Measurements from ENCODE around the gene C4BPB. TPM values are rescaled to one million over a fixed set of nuclear protein-coding genes. Genes with fewer than 3 reads are reported as not detected.

Gene C4BPB
- total RNA-seq, 2 experiments from 2014 or later = not detected

DNA sequence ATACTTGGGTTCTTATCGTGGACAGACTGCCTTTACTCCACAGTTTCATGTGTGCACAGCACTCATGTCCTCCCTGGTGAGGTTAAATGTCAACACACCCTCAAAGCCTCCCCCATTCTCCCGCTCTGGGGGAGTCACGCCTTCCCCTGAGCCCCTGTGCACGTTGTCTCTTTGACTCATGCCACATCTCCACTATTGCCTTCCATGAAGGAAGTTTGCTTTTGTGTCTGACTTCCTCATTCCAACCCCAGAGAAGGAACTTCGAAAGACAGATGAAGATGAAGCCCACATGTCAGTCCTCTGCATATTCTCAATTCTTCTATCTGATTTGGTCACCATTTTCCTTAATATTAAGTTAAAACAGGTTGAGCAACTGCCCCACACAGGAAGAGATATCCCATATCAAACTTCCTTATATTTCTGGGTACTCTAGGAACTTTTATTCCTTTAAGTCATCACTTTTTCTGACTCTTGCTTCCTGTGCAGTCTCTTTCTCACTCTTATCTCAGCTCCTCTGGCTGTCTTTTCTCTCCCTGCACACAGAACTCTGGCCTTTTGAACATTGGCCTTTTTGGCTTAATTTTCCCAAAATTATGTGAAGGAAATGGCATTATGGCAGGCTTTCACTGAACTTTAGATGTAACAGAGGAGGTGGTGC is 56.9 kb downstream of the C4BPB start:
- intact Hi-C loops (cut with micrococcal nuclease; ENCODE audit: unreplicated experiment) = no loop called here
- BruUV-seq (replicated peaks) = no TSS peak
- Histone ChIP-seq H3K9me3 (ENCODE audit: low read length) (no peaks in the 10 kb centered on the region), H3K4me3 (ENCODE audit: low read depth, low read length, poor library complexity, severe bottlenecking) (no peak overlapping the region), H3K4me2 (ENCODE audit: low read length) (no peak overlapping the region), H3K36me3 (ENCODE audit: insufficient read depth, low read length) (no peaks in the 10 kb centered on the region), H3K9me2 (ENCODE audit: insufficient read depth, low read length) (no peaks in the 10 kb centered on the region), H4K20me1 (ENCODE audit: insufficient read depth, low read length) (no peaks in the 10 kb centered on the region), H2AFZ (ENCODE audit: low read length) (no peak overlapping the region), H3K79me2 (ENCODE audit: insufficient read depth, low read depth, low read length) (no peaks in the 10 kb centered on the region), H3K4me1 (ENCODE audit: insufficient read depth, low read length, poor library complexity, severe bottlenecking) (no peaks in the 10 kb centered on the region), H3K27ac (ENCODE audit: low read depth, low read length, poor library complexity, severe bottlenecking) (no peak overlapping the region)
- POLR2A ChIA-PET = no interaction called here
- TF ChIP-seq, protein P1, sequence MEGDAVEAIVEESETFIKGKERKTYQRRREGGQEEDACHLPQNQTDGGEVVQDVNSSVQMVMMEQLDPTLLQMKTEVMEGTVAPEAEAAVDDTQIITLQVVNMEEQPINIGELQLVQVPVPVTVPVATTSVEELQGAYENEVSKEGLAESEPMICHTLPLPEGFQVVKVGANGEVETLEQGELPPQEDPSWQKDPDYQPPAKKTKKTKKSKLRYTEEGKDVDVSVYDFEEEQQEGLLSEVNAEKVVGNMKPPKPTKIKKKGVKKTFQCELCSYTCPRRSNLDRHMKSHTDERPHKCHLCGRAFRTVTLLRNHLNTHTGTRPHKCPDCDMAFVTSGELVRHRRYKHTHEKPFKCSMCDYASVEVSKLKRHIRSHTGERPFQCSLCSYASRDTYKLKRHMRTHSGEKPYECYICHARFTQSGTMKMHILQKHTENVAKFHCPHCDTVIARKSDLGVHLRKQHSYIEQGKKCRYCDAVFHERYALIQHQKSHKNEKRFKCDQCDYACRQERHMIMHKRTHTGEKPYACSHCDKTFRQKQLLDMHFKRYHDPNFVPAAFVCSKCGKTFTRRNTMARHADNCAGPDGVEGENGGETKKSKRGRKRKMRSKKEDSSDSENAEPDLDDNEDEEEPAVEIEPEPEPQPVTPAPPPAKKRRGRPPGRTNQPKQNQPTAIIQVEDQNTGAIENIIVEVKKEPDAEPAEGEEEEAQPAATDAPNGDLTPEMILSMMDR (conservative IDR thresholded peaks at IDR 0.05; ENCODE audit: low read length) = no peak
- no peak for TF ChIP-seq EZH2phosphoT487 (IDR thresholded peaks at IDR 0.05; ENCODE audit: borderline replicate concordance, low read depth, low read length)
- no peak for DNase-seq (ENCODE audit: low spot score)
- CTCF ChIA-PET (ENCODE audit: unreplicated experiment) = no interaction called here

Other genes starting within 250 kb of the C4BPB start
- not detected in 2 replicates for gene IL20, start 223.2 kb upstream of the C4BPB start, total RNA-seq (2014; rRNA removed; shearing (Covaris generic))
- not detected in 2 replicates for gene IL20, start 223.2 kb upstream of the C4BPB start, total RNA-seq (2022)
- not detected in 2 replicates for gene IL24, start 191.4 kb upstream of the C4BPB start, total RNA-seq (2014; rRNA removed; shearing (Covaris generic))
- not detected in 2 replicates for gene IL24, start 191.4 kb upstream of the C4BPB start, total RNA-seq (2022)
- gene FCMR, start 166.9 kb upstream of the C4BPB start, total RNA-seq (2014; rRNA removed; shearing (Covaris generic)) = 3.2 and 5.2 TPM in 2 replicates
- 9.2 and 10.6 TPM in 2 replicates for gene FCMR, start 166.9 kb upstream of the C4BPB start, total RNA-seq (2022)
- gene PIGR, start 142.4 kb upstream of the C4BPB start, total RNA-seq (2014; rRNA removed; shearing (Covaris generic)) = 0.03 TPM in 1 of 2 replicates, not detected in the other
- 0.17 TPM in 1 of 2 replicates, not detected in the other for gene PIGR, start 142.4 kb upstream of the C4BPB start, total RNA-seq (2022)
- not detected in 2 replicates for gene FCAMR, start 118.4 kb upstream of the C4BPB start, total RNA-seq (2014; rRNA removed; shearing (Covaris generic))
- not detected in 2 replicates for gene FCAMR, start 118.4 kb upstream of the C4BPB start, total RNA-seq (2022)
- not detected in 2 replicates for gene C1orf116, start 56.1 kb upstream of the C4BPB start, total RNA-seq (2014; rRNA removed; shearing (Covaris generic))
- gene C1orf116, start 56.1 kb upstream of the C4BPB start, total RNA-seq (2022) = not detected in 2 replicates
- 13.1 and 16.2 TPM in 2 replicates for gene YOD1, start 37.7 kb upstream of the C4BPB start, total RNA-seq (2014; rRNA removed; shearing (Covaris generic))
- 16.5 and 17.4 TPM in 2 replicates for gene YOD1, start 37.7 kb upstream of the C4BPB start, total RNA-seq (2022)
- 8.8 and 9.8 TPM in 2 replicates for gene PFKFB2, start 35.6 kb upstream of the C4BPB start, total RNA-seq (2014; rRNA removed; shearing (Covaris generic))
- gene PFKFB2, start 35.6 kb upstream of the C4BPB start, total RNA-seq (2022) = 13.1 and 14.4 TPM in 2 replicates
- gene C4BPA, start 15.4 kb downstream of the C4BPB start, total RNA-seq (2014; rRNA removed; shearing (Covaris generic)) = not detected in 2 replicates
- gene C4BPA, start 15.4 kb downstream of the C4BPB start, total RNA-seq (2022) = not detected in 2 replicates
- gene CD55, start 232.8 kb downstream of the C4BPB start, total RNA-seq (2014; rRNA removed; shearing (Covaris generic)) = 18.8 and 28.1 TPM in 2 replicates
- gene CD55, start 232.8 kb downstream of the C4BPB start, total RNA-seq (2022) = 20.0 and 27.3 TPM in 2 replicates

Measured in OCI-LY7 (cell line).